Mesenchymal stem cell (in vitro differentiated cells and primary cell): ENCODE measurements around the gene NFATC1.

ENCODE experiments used
- DNase-seq: peaks from one replicate; pipeline ENCODE4 v3.0.0-alpha.2; 2013
- H2AFZ ChIP-seq: one replicate; pipeline ENCODE4 v1.6.1; 2013; ENCODE audit warnings: low read depth, mild to moderate bottlenecking, control low read depth, inconsistent platforms, low read length, moderate library complexity
- H2AK5ac ChIP-seq: 2 replicates; pipeline ENCODE4 v1.6.1; 2013; ENCODE audit warnings: low read length, moderate library complexity, mild to moderate bottlenecking, inconsistent platforms; ENCODE audit not compliant: severe bottlenecking
- H2BK120ac ChIP-seq: one replicate; pipeline ENCODE4 v1.6.1; 2013; ENCODE audit warnings: low read depth, mild to moderate bottlenecking, inconsistent platforms, low read length, moderate library complexity
- H2BK12ac ChIP-seq, 2 experiments: one replicate each; pipeline ENCODE4 v1.6.1; 2013; ENCODE audit warnings: inconsistent platforms in 2 of 2, low read length in 2 of 2, mild to moderate bottlenecking in 2 of 2, moderate library complexity in 2 of 2, control low read depth in 1 of 2
- H2BK15ac ChIP-seq: one replicate; pipeline ENCODE4 v1.6.1; 2013; ENCODE audit warnings: mild to moderate bottlenecking, low read depth, inconsistent platforms; ENCODE audit not compliant: poor library complexity, severe bottlenecking
- H2BK5ac ChIP-seq: 2 replicates; pipeline ENCODE4 v1.6.1; 2013; ENCODE audit warnings: low read depth, mild to moderate bottlenecking, low read length, control low read depth, inconsistent platforms; ENCODE audit not compliant: poor library complexity, severe bottlenecking
- H3K14ac ChIP-seq, 2 experiments: one replicate each; pipeline ENCODE4 v1.6.1; 2013; ENCODE audit warnings: inconsistent platforms in 2 of 2, low read length in 2 of 2, control low read depth in 1 of 2, mild to moderate bottlenecking in 1 of 2, moderate library complexity in 1 of 2
- H3K18ac ChIP-seq, 2 experiments: one replicate each; pipeline ENCODE4 v1.6.1; 2013; ENCODE audit warnings: inconsistent platforms in 2 of 2, low read length in 2 of 2, control low read depth in 1 of 2, low read depth in 1 of 2, mild to moderate bottlenecking in 1 of 2
- H3K23ac ChIP-seq, 2 experiments: one replicate each; pipeline ENCODE4 v1.6.1; 2013; ENCODE audit warnings: inconsistent platforms in 2 of 2, low read length in 2 of 2, mild to moderate bottlenecking in 2 of 2, moderate library complexity in 2 of 2, control low read depth in 1 of 2
- H3K27ac ChIP-seq: 2 replicates; pipeline ENCODE4 v1.5.1; 2013; ENCODE audit warnings: mild to moderate bottlenecking, moderate library complexity, low read length, control low read depth, inconsistent platforms; ENCODE audit not compliant: poor library complexity, severe bottlenecking
- H3K27me3 ChIP-seq, 2 experiments: 2 replicates each; pipeline versions ENCODE4 v1.6.1 to v1.7.0; 2013; ENCODE audit warnings: low read length in 2 of 2, mild to moderate bottlenecking in 2 of 2, moderate library complexity in 2 of 2, control low read depth in 1 of 2, inconsistent platforms in 1 of 2; ENCODE audit not compliant: control insufficient read depth in 1 of 2, insufficient read depth in 1 of 2
- H3K36me3 ChIP-seq, 2 experiments: 2 replicates each; pipeline versions ENCODE4 v1.6.1 to v1.7.0; 2013; ENCODE audit warnings: low read length in 2 of 2, control low read depth in 1 of 2, inconsistent platforms in 1 of 2, low read depth in 1 of 2, mild to moderate bottlenecking in 1 of 2; ENCODE audit not compliant: insufficient read depth in 2 of 2, control insufficient read depth in 1 of 2
- H3K4ac ChIP-seq, 2 experiments: one replicate each; pipeline ENCODE4 v1.6.1; 2013; ENCODE audit warnings: inconsistent platforms in 2 of 2, low read length in 2 of 2, mild to moderate bottlenecking in 2 of 2, moderate library complexity in 2 of 2, control low read depth in 1 of 2, low read depth in 1 of 2
- H3K4me1 ChIP-seq: 2 replicates; pipeline ENCODE4 v1.6.1; 2013; ENCODE audit warnings: low read depth, low read length, control low read depth; ENCODE audit not compliant: control insufficient read depth, insufficient read depth
- H3K4me2 ChIP-seq: 2 replicates; pipeline ENCODE4 v1.6.1; 2013; ENCODE audit warnings: low read length, mild to moderate bottlenecking, inconsistent platforms; ENCODE audit not compliant: poor library complexity, severe bottlenecking
- H3K4me3 ChIP-seq, 2 experiments: 2 replicates each; pipeline versions ENCODE4 v1.5.1 to v1.7.0; 2013; ENCODE audit warnings: low read length in 2 of 2, mild to moderate bottlenecking in 2 of 2, control low read depth in 1 of 2, low read depth in 1 of 2; ENCODE audit not compliant: insufficient read depth in 1 of 2
- H3K79me1 ChIP-seq: replicated peaks from 2 replicates; pipeline ENCODE4 v1.6.1; 2013; ENCODE audit warnings: mild to moderate bottlenecking, control low read depth, low read length, inconsistent platforms; ENCODE audit not compliant: poor library complexity, severe bottlenecking
- H3K9ac ChIP-seq: 2 replicates; pipeline ENCODE4 v1.7.0; 2013; ENCODE audit warnings: mild to moderate bottlenecking, low read length, moderate library complexity
- H3K9me3 ChIP-seq: 2 replicates; pipeline ENCODE4 v1.7.0; 2013; ENCODE audit warnings: mild to moderate bottlenecking, low read length; ENCODE audit not compliant: control insufficient read depth
- H4K8ac ChIP-seq: one replicate; pipeline ENCODE4 v1.6.1; 2013; ENCODE audit warnings: inconsistent platforms, mild to moderate bottlenecking, low read length, moderate library complexity
- H4K91ac ChIP-seq: one replicate; pipeline ENCODE4 v1.6.1; 2013; ENCODE audit warnings: mild to moderate bottlenecking, low read length, inconsistent platforms
- WGBS: methylation state at CpG from one replicate; pipeline ENCODE4 v1.1.7; 2013; ENCODE audit warnings: mixed read lengths; 5-methylcytosine and 5-hydroxymethylcytosine counted together

Gene NFATC1

GRCh38 chr18:79524181-79525078 lies 128.7 kb downstream of the NFATC1 start:
- no peak overlapping the region for H3K4me3 ChIP-seq
- H4K91ac ChIP-seq = no peak overlapping the region
- no peaks in the 10 kb centered on the region for H3K9me3 ChIP-seq
- H3K14ac ChIP-seq = no peak overlapping the region
- H3K9ac ChIP-seq = no peak overlapping the region
- H3K36me3 ChIP-seq = no peaks in the 10 kb centered on the region
- H2BK5ac ChIP-seq = no peak overlapping the region
- no peak overlapping the region for H3K4ac ChIP-seq
- H2AFZ ChIP-seq = no peak overlapping the region
- WGBS = 95% methylated on average over 62 of the region's 63 CpGs
- H2BK120ac ChIP-seq = no peak overlapping the region
- DNase-seq = no peak
- no peaks in the 10 kb centered on the region for H3K79me1 ChIP-seq
- no peak overlapping the region for H3K4me2 ChIP-seq
- peaks cover 8 to 11% of the 10 kb centered on the region in 2 experiments for H3K27me3 ChIP-seq
- H3K27ac ChIP-seq = no peak overlapping the region
- H4K8ac ChIP-seq = no peak overlapping the region
- no peak overlapping the region for H3K18ac ChIP-seq
- no peak overlapping the region for H2BK12ac ChIP-seq
- H2BK15ac ChIP-seq = no peak overlapping the region
- H3K4me1 ChIP-seq = peaks cover 11% of the 10 kb centered on the region
- no peak overlapping the region for H2AK5ac ChIP-seq
- H3K23ac ChIP-seq = no peak overlapping the region

GRCh38 chr18:79525556-79526467 lies 130.1 kb downstream of the NFATC1 start:
- no peak overlapping the region for H3K4me3 ChIP-seq
- no peak overlapping the region for H2AK5ac ChIP-seq
- no peak overlapping the region for H4K91ac ChIP-seq
- H3K14ac ChIP-seq = no peak overlapping the region
- no peak overlapping the region for H3K27ac ChIP-seq
- peaks cover 11% of the 10 kb centered on the region for H3K4me1 ChIP-seq
- no peak overlapping the region for H2BK5ac ChIP-seq
- no peak overlapping the region for H2BK120ac ChIP-seq
- no peak overlapping the region for H3K4ac ChIP-seq
- H3K79me1 ChIP-seq = no peaks in the 10 kb centered on the region
- whole genome bisulfite sequencing = 87% methylated on average over 39 of the region's 39 CpGs
- peaks cover 22 to 23% of the 10 kb centered on the region in 2 experiments for H3K27me3 ChIP-seq
- H3K9ac ChIP-seq = no peak overlapping the region
- no peaks in the 10 kb centered on the region for H3K9me3 ChIP-seq
- H3K23ac ChIP-seq = no peak overlapping the region
- H2BK15ac ChIP-seq = peak overlapping the region; percentile 5
- H3K18ac ChIP-seq = no peak overlapping the region
- H2AFZ ChIP-seq = no peak overlapping the region
- no peak overlapping the region for H4K8ac ChIP-seq
- H3K4me2 ChIP-seq = peak overlapping the region; percentile 4
- no peaks in the 10 kb centered on the region for H3K36me3 ChIP-seq
- DNase-seq = no peak
- no peak overlapping the region for H2BK12ac ChIP-seq

GRCh38 chr18:79526468-79527460 lies 131.0 kb downstream of the NFATC1 start:
- Histone ChIP-seq H3K27me3 (peaks cover 29 to 31% of the 10 kb centered on the region in 2 experiments), H3K4ac (no peak overlapping the region), H3K4me2 (no peak overlapping the region), H2BK15ac (no peak overlapping the region), H3K14ac (no peak overlapping the region), H3K4me1 (peaks cover 11% of the 10 kb centered on the region), H2BK5ac (no peak overlapping the region), H3K36me3 (no peaks in the 10 kb centered on the region), H4K8ac (no peak overlapping the region), H2AFZ (no peak overlapping the region), H3K4me3 (no peak overlapping the region), H2BK120ac (no peak overlapping the region), H2BK12ac (no peak overlapping the region), H3K27ac (no peak overlapping the region), H3K23ac (no peak overlapping the region), H3K18ac (no peak overlapping the region), H3K9me3 (no peaks in the 10 kb centered on the region), H2AK5ac (no peak overlapping the region), H4K91ac (no peak overlapping the region), H3K9ac (no peak overlapping the region), H3K79me1 (no peaks in the 10 kb centered on the region)
- no peak for DNase-seq
- 90% methylated on average over 38 of the region's 44 CpGs for WGBS
